HEK293T (cell line): ENCODE data around the gene METTL24.

ENCODE experiments used
- ARNT ChIP-seq: fragments of 450-650 bp; IDR thresholded peaks from 2 replicates; pipeline ENCODE4 v1.6.1; 2017; ENCODE audit warnings: mild to moderate bottlenecking
- BHLHE40 ChIP-seq: fragments of 450-650 bp; IDR thresholded peaks from 2 replicates; pipeline ENCODE4 v1.6.1; 2016; ENCODE audit warnings: mild to moderate bottlenecking, moderate library complexity, borderline replicate concordance
- CTBP1 ChIP-seq: fragments of 450-650 bp; IDR thresholded peaks from 2 replicates; pipeline ENCODE4 v1.6.1; 2016; ENCODE audit warnings: borderline replicate concordance
- ELF4 ChIP-seq: fragments of 450-650 bp; IDR thresholded peaks from 2 replicates; pipeline ENCODE4 v1.6.1; 2017; ENCODE audit warnings: antibody characterized with exemption
- FOXA1 ChIP-seq: fragments of 450-650 bp; IDR thresholded peaks from 2 replicates; pipeline ENCODE4 v1.6.1; 2016; ENCODE audit warnings: mild to moderate bottlenecking
- FOXK2 ChIP-seq: fragments of 450-650 bp; IDR thresholded peaks from 2 replicates; pipeline ENCODE4 v1.6.1; 2016; ENCODE audit warnings: mild to moderate bottlenecking
- FOXM1 ChIP-seq: fragments of 450-650 bp; IDR thresholded peaks from 2 replicates; pipeline ENCODE4 v1.6.1; 2017; ENCODE audit warnings: mild to moderate bottlenecking, borderline replicate concordance
- HDGF ChIP-seq: fragments of 450-650 bp; IDR thresholded peaks from 2 replicates; pipeline ENCODE4 v1.6.1; 2017; ENCODE audit warnings: antibody characterized with exemption, borderline replicate concordance
- NFRKB ChIP-seq: fragments of 450-650 bp; IDR thresholded peaks from 2 replicates; pipeline ENCODE4 v1.6.1; 2016; ENCODE audit warnings: mild to moderate bottlenecking, moderate library complexity
- SP1 ChIP-seq: fragments of 450-650 bp; IDR thresholded peaks from 2 replicates; pipeline ENCODE4 v1.6.1; 2017
- SUZ12 ChIP-seq: fragments of 450-650 bp; IDR thresholded peaks from 2 replicates; pipeline ENCODE4 v1.6.1; 2016; ENCODE audit warnings: mild to moderate bottlenecking
- TARDBP ChIP-seq: fragments of 450-650 bp; IDR thresholded peaks from 2 replicates; pipeline ENCODE4 v1.6.1; 2016

DNA sequence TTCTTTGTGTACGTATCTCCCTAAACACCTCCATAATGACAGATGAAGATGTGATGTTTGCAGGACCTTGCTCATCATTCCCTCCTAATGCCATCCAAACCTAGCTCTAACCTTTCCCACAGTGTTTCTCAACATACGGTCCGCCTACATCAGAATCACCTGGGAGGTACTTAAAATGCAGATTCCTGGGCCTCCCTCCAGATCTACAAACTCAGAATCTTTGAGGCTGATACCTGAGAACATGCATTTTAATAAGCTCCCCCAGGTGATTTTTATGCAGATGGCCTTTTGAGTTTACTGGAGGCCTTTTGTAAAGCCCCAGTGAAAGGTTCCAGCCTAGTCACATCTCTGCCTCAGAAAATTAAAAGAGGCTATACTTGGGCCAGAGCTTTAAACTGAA, 40.5 kb downstream of the METTL24 start:
- TF ChIP-seq FOXM1 (no peak), BHLHE40 (no peak), ARNT (no peak), SUZ12 (no peak), TARDBP (no peak), NFRKB (no peak), FOXA1 (no peak), CTBP1 (no peak), SP1 (no peak), FOXK2 (no peak), ELF4 (no peak), HDGF (no peak)
